Effector memory CD4-positive, alpha-beta T cell (primary cell): ENCODE data around the gene RAB35.

Experiments used
- DNase-seq, 3 donors: peaks; one replicate each; pipeline ENCODE4 v3.0.0-alpha.2; 2020
- H3K27ac ChIP-seq: 2 replicates; pipeline ENCODE4 v1.7.0; 2013; ENCODE audit warnings: mild to moderate bottlenecking, low read length, moderate library complexity; ENCODE audit not compliant: insufficient read depth, poor library complexity, severe bottlenecking
- H3K27me3 ChIP-seq: replicated peaks from 2 replicates; pipeline ENCODE4 v1.7.0; 2013; ENCODE audit warnings: mild to moderate bottlenecking, low read length; ENCODE audit not compliant: insufficient read depth, control insufficient read depth, poor library complexity, severe bottlenecking
- H3K36me3 ChIP-seq: 2 replicates; pipeline ENCODE4 v1.7.0; 2013; ENCODE audit warnings: mild to moderate bottlenecking, low read length, moderate library complexity; ENCODE audit not compliant: control insufficient read depth, insufficient read depth
- H3K4me1 ChIP-seq: 2 replicates; pipeline ENCODE4 v1.7.0; 2013; ENCODE audit warnings: low read length, mild to moderate bottlenecking; ENCODE audit not compliant: control insufficient read depth, insufficient read depth, poor library complexity, severe bottlenecking
- H3K4me3 ChIP-seq: 2 replicates; pipeline ENCODE4 v1.7.0; 2013; ENCODE audit warnings: low read length, low read depth, mild to moderate bottlenecking; ENCODE audit not compliant: insufficient read depth, poor library complexity, severe bottlenecking
- H3K9me3 ChIP-seq: 2 replicates; pipeline ENCODE4 v1.7.0; 2013; ENCODE audit warnings: mild to moderate bottlenecking, low read length, moderate library complexity; ENCODE audit not compliant: control insufficient read depth

The RAB35 gene

GRCh38 chr12:120109570-120110267, 6.8 kb downstream of the RAB35 start:
- H3K36me3 ChIP-seq = peaks cover 19% of the 10 kb centered on the region

GRCh38 chr12:120106151-120106550, 10.4 kb downstream of the RAB35 start:
- H3K36me3 ChIP-seq = peaks cover 48% of the 10 kb centered on the region
- no peak overlapping the region for H3K27ac ChIP-seq
- H3K4me1 ChIP-seq = peaks cover 34% of the 10 kb centered on the region
- no peak overlapping the region for H3K4me3 ChIP-seq
- H3K9me3 ChIP-seq = no peaks in the 10 kb centered on the region
- no peaks in the 10 kb centered on the region for H3K27me3 ChIP-seq
- no peak for DNase-seq

More at GRCh38 chr12:120109570-120110267, 6.8 kb downstream of the RAB35 start:
- peak overlapping the region; percentile 68 for H3K27ac ChIP-seq
- peaks cover 38% of the 10 kb centered on the region for H3K4me1 ChIP-seq
- H3K27me3 ChIP-seq = no peaks in the 10 kb centered on the region
- no peaks in the 10 kb centered on the region for H3K9me3 ChIP-seq
- DNase-seq = no peak
- H3K4me3 ChIP-seq = no peak overlapping the region

- peaks cover 73% of the 10 kb centered on the region for H3K36me3 ChIP-seq
- H3K27me3 ChIP-seq = no peaks in the 10 kb centered on the region
- H3K9me3 ChIP-seq = no peaks in the 10 kb centered on the region
- H3K27ac ChIP-seq = no peak overlapping the region
- H3K4me3 ChIP-seq = no peak overlapping the region
- DNase-seq = no peak
- H3K4me1 ChIP-seq = peaks cover 11% of the 10 kb centered on the region
Measured at GRCh38 chr12:120103371-120103770, 13.2 kb downstream of the RAB35 start.

- no peaks in the 10 kb centered on the region for H3K9me3 ChIP-seq
- no peak overlapping the region for H3K27ac ChIP-seq
- H3K27me3 ChIP-seq = no peaks in the 10 kb centered on the region
- peaks cover 73% of the 10 kb centered on the region for H3K36me3 ChIP-seq
- H3K4me3 ChIP-seq = no peak overlapping the region
- peaks cover 10% of the 10 kb centered on the region for H3K4me1 ChIP-seq
- DNase-seq = no peak
Measured at GRCh38 chr12:120103044-120103338, 13.6 kb downstream of the RAB35 start.

GRCh38 chr12:120102189-120103043, 14.1 kb downstream of the RAB35 start:
- no peak for DNase-seq
- H3K27me3 ChIP-seq = no peaks in the 10 kb centered on the region
- no peak overlapping the region for H3K4me3 ChIP-seq
- H3K9me3 ChIP-seq = no peaks in the 10 kb centered on the region
- peaks cover 10% of the 10 kb centered on the region for H3K4me1 ChIP-seq
- H3K36me3 ChIP-seq = peaks cover 76% of the 10 kb centered on the region
- H3K27ac ChIP-seq = peak overlapping the region; percentile 1

- no peak for DNase-seq
- no peak overlapping the region for H3K27ac ChIP-seq
- H3K27me3 ChIP-seq = no peaks in the 10 kb centered on the region
- H3K4me3 ChIP-seq = no peak overlapping the region
- peaks cover 10% of the 10 kb centered on the region for H3K4me1 ChIP-seq
- no peaks in the 10 kb centered on the region for H3K9me3 ChIP-seq
- peaks cover 79% of the 10 kb centered on the region for H3K36me3 ChIP-seq
Measured at GRCh38 chr12:120101617-120102016, 14.9 kb downstream of the RAB35 start.

- no peak for DNase-seq
- H3K9me3 ChIP-seq = no peaks in the 10 kb centered on the region
- H3K27me3 ChIP-seq = no peaks in the 10 kb centered on the region
- H3K27ac ChIP-seq = peak overlapping the region; percentile 32
- peaks cover 10% of the 10 kb centered on the region for H3K4me1 ChIP-seq
- no peak overlapping the region for H3K4me3 ChIP-seq
- H3K36me3 ChIP-seq = peaks cover 84% of the 10 kb centered on the region
Measured at GRCh38 chr12:120101182-120101581, 15.4 kb downstream of the RAB35 start.

GRCh38 chr12:120100630-120101029, 15.9 kb downstream of the RAB35 start:
- H3K27me3 ChIP-seq = no peaks in the 10 kb centered on the region
- peak overlapping the region; percentile 32 for H3K27ac ChIP-seq
- H3K36me3 ChIP-seq = peaks cover 86% of the 10 kb centered on the region
- no peaks in the 10 kb centered on the region for H3K9me3 ChIP-seq
- peaks cover 10% of the 10 kb centered on the region for H3K4me1 ChIP-seq
- no peak for DNase-seq
- no peak overlapping the region for H3K4me3 ChIP-seq

- Histone ChIP-seq H3K36me3 (peaks cover 81% of the 10 kb centered on the region), H3K9me3 (no peaks in the 10 kb centered on the region), H3K4me1 (peaks cover 10% of the 10 kb centered on the region), H3K4me3 (no peak overlapping the region), H3K27ac (no peak overlapping the region), H3K27me3 (no peaks in the 10 kb centered on the region)
- DNase-seq = no peak
Measured at GRCh38 chr12:120099738-120100137, 16.8 kb downstream of the RAB35 start.

GRCh38 chr12:120098756-120099470, 17.6 kb downstream of the RAB35 start:
- peaks cover 76% of the 10 kb centered on the region for H3K36me3 ChIP-seq
- no peaks in the 10 kb centered on the region for H3K9me3 ChIP-seq
- H3K27ac ChIP-seq = no peak overlapping the region
- H3K4me3 ChIP-seq = no peak overlapping the region
- DNase-seq = no peak
- H3K27me3 ChIP-seq = no peaks in the 10 kb centered on the region
- H3K4me1 ChIP-seq = peaks cover 10% of the 10 kb centered on the region
